K562 (cell line): Measurements from ENCODE around the gene GKAP1. TPM values are rescaled to one million over a fixed set of nuclear protein-coding genes. Genes with fewer than 3 reads are reported as not detected.

Source experiments
- ATAC-seq: fragments of 200-7000 bp; cut with Tn5 transposase; 3 replicates; pipeline ENCODE4 v1.9.1; 2020; ENCODE audit warnings: moderate library complexity
- BruUV-seq: library from RNA; stranded (reverse); fragments of 400-500 nt; replicated peaks from 2 replicates; lab custom pipeline; 2021; lab: Mats Ljungman, UMichigan
- CTCF ChIA-PET: fragments of 300-600 bp; formaldehyde crosslinking; extraction: SDS; loops from one replicate; lab custom pipeline; 2021; ENCODE audit warnings: low intra/inter-chr PET ratio; lab: Yijun Ruan, JAX
- POLR2A ChIA-PET: fragments of 300-600, 350-650 bp; sonication (Branson Sonifier 250); formaldehyde crosslinking; extraction: SDS; loops from one replicate; lab custom pipeline; 2021; ENCODE audit warnings: antibody characterized with exemption, inconsistent platforms; lab: Yijun Ruan, JAX
- DNase-seq, 4 experiments: peaks; one replicate each; pipeline versions ENCODE4 v3.0.0 to v3.0.0-alpha.2; 2011 to 2018; ENCODE audit warnings: low spot score in 3 of 4, mixed read lengths in 3 of 4; ENCODE audit errors: extremely low read depth in 1 of 4
- FAIRE-seq: peaks from 2 replicates; lab custom pipeline; 2011; peaks lifted over from hg19 to GRCh38; lab: Jason Lieb, UNC
- H2AFZ ChIP-seq: 2 replicates; pipeline ENCODE4 v1.6.0; 2011; ENCODE audit warnings: low read depth, low read length, control low read depth, inconsistent platforms
- H3K27ac ChIP-seq: fragments of 200-600 bp; 3 replicates; pipeline ENCODE4 v1.8.0; 2011; ENCODE audit warnings: low read depth, mild to moderate bottlenecking, control low read depth, inconsistent platforms, low read length, moderate library complexity, mixed read lengths; ENCODE audit errors: extremely low read depth
- H3K27me3 ChIP-seq, 2 experiments: fragments of 300-600 bp in 1 of 2; 2 replicates in 1 of 2; 3 replicates in 1 of 2; pipeline versions ENCODE4 v1.6.0 to v1.8.0; 2011; ENCODE audit warnings: inconsistent platforms in 2 of 2, low read length in 2 of 2, mild to moderate bottlenecking in 1 of 2, mixed read lengths in 1 of 2, moderate library complexity in 1 of 2; ENCODE audit not compliant: control insufficient read depth in 2 of 2, insufficient read depth in 2 of 2
- H3K36me3 ChIP-seq: fragments of 300-600 bp; 3 replicates; pipeline ENCODE4 v1.8.0; 2011; ENCODE audit warnings: mild to moderate bottlenecking, low read length, inconsistent platforms; ENCODE audit not compliant: control insufficient read depth, insufficient read depth
- H3K4me1 ChIP-seq, 2 experiments: fragments of 200-600 bp in 1 of 2; replicated peaks in 1 of 2; 2 replicates in 1 of 2; 3 replicates in 1 of 2; pipeline versions ENCODE4 v1.5.1 to v1.8.0; 2011; ENCODE audit warnings: inconsistent platforms in 2 of 2, low read length in 2 of 2, mild to moderate bottlenecking in 1 of 2, mixed read lengths in 1 of 2, moderate library complexity in 1 of 2; ENCODE audit not compliant: control insufficient read depth in 2 of 2, insufficient read depth in 2 of 2
- H3K4me2 ChIP-seq: 2 replicates; pipeline ENCODE4 v1.6.1; 2011; ENCODE audit warnings: low read length, control low read depth, inconsistent platforms, mixed read lengths; ENCODE audit not compliant: insufficient read depth
- H3K4me3 ChIP-seq: fragments of 200-600 bp; sonication (generic), shearing (Covaris generic); 2 replicates; pipeline ENCODE4 v1.5.1; 2016; ENCODE audit warnings: control low read depth, inconsistent platforms
- H3K79me2 ChIP-seq: fragments of 200-600 bp; 3 replicates; pipeline ENCODE4 v1.8.0; 2011; ENCODE audit warnings: low read length, inconsistent platforms; ENCODE audit not compliant: control insufficient read depth, insufficient read depth
- H3K9ac ChIP-seq, 2 experiments: 2 replicates each; pipeline versions ENCODE4 v1.6.0 to v1.6.1; 2011; ENCODE audit warnings: low read depth in 2 of 2, low read length in 2 of 2, control low read depth in 1 of 2, inconsistent platforms in 1 of 2, mild to moderate bottlenecking in 1 of 2, mixed read lengths in 1 of 2; ENCODE audit not compliant: insufficient read depth in 1 of 2
- H3K9me1 ChIP-seq: one replicate; pipeline ENCODE4 v1.6.0; 2011; ENCODE audit warnings: inconsistent platforms, mild to moderate bottlenecking, low read length, moderate library complexity; ENCODE audit not compliant: control insufficient read depth, insufficient read depth
- H3K9me3 ChIP-seq: replicated peaks from 2 replicates; pipeline ENCODE4 v1.5.1; 2011; ENCODE audit warnings: low read depth, low read length, inconsistent platforms; ENCODE audit not compliant: control insufficient read depth, insufficient read depth
- H4K20me1 ChIP-seq: replicated peaks from 2 replicates; pipeline ENCODE4 v1.6.1; 2011; ENCODE audit warnings: low read length, inconsistent platforms, mixed read lengths; ENCODE audit not compliant: control insufficient read depth, insufficient read depth
- MCM5 ChIP-seq: fragments of 450-650 bp; IDR thresholded peaks from 2 replicates; pipeline ENCODE4 v1.6.1; 2016; ENCODE audit warnings: low read depth
- RREB1 ChIP-seq: fragments of 250-450 bp; sonication (Bioruptor Pico); IDR thresholded peaks from 2 replicates; pipeline ENCODE4 v1.4.0; 2020
- SMARCA5 ChIP-seq: fragments of 450-650 bp; IDR thresholded peaks from 2 replicates; pipeline ENCODE4 v1.6.1; 2016
- THRAP3 ChIP-seq: fragments of 450-650 bp; IDR thresholded peaks from 2 replicates; pipeline ENCODE4 v1.6.1; 2016; ENCODE audit warnings: mild to moderate bottlenecking, inconsistent platforms, borderline replicate concordance
- TSHZ1 ChIP-seq: fragments of 250-450 bp; sonication (Bioruptor Pico); IDR thresholded peaks from 2 replicates; pipeline ENCODE4 v1.4.0; 2020; ENCODE audit warnings: mild to moderate bottlenecking, moderate library complexity
- ZNF274 ChIP-seq: IDR thresholded peaks from 2 replicates; pipeline ENCODE4 v1.6.1; 2011; ENCODE audit warnings: low read depth, mild to moderate bottlenecking, low read length, moderate library complexity, borderline replicate concordance
- WGBS: fragments of 100-300 bp; shearing (Covaris generic); methylation state at CpG from one replicate; pipeline ENCODE4 v1.1.6; 2016; ENCODE audit warnings: low coverage, mixed read lengths; ENCODE audit not compliant: insufficient coverage; ENCODE audit errors: missing lambda C conversion rate; 5-methylcytosine and 5-hydroxymethylcytosine counted together
- in situ Hi-C: fragments of 300-500 bp; cut with MboI; formaldehyde crosslinking; loops from 4 replicates; pipeline ENCODE4 v1.15.0; 2018; ENCODE audit warnings: inconsistent platforms, mixed read lengths
- intact Hi-C: fragments of 100-400 bp; cut with micrococcal nuclease; formaldehyde crosslinking; loops from 2 replicates; pipeline ENCODE4 v1.14.2; 2022
- polyA plus RNA-seq, 8 experiments: library from polyadenylated mRNA; depleted of rRNA in 4 of 8; stranded (reverse) in 5 of 8; unstranded in 3 of 8; fragments of >200 nt; fragmentation: Nextera tagmentation in 2 of 8; fragmentation: Illumina TruSeq in 1 of 8; extraction: Ambion mirVana in 2 of 8; extraction: Trizol in 1 of 8; gene quantifications; 2 replicates each; pipeline versions ENCODE4 v1.2.1 to v1.2.3, GENCODE V29; 2011 to 2014; ENCODE audit warnings: inconsistent platforms in 1 of 8, missing spikeins in 1 of 8
- total RNA-seq, 7 experiments: library from RNA; depleted of rRNA in 6 of 7; stranded (reverse); fragments of >200 nt in 6 of 7; fragmentation: Illumina TruSeq in 2 of 7; extraction: Trizol in 2 of 7; gene quantifications; 2 replicates each; pipeline versions ENCODE4 v1.2.1 to v1.2.3, GENCODE V29; 2011 to 2021; ENCODE audit warnings: low replicate concordance in 1 of 7

Gene GKAP1
- total and polyA plus RNA-seq, 9 of the 15 experiments (the other 6 are each of a cell fraction or from before 2014, with no cell fraction given) = 1.0 to 3.8 (median 2.7) TPM

GRCh38 chr9:83794051-83794450, 23.5 kb downstream of the GKAP1 start:
- no peaks in the 10 kb centered on the region for H3K27me3 ChIP-seq
- DNase-seq (no peak), FAIRE-seq (no peak), ATAC-seq (no peak)
- no peaks in the 10 kb centered on the region for H3K9me1 ChIP-seq
- no TSS peak for BruUV-seq
- no peaks in the 10 kb centered on the region for H3K36me3 ChIP-seq
- TF ChIP-seq TSHZ1 (CRISPR knock-in tag) (no peak), SMARCA5 (no peak), THRAP3 (no peak), RREB1 (no peak), MCM5 (no peak), ZNF274 (no peak)
- intact Hi-C loops = no loop called here
- H3K4me3 ChIP-seq = no peak overlapping the region
- no peak overlapping the region for H3K27ac ChIP-seq
- in situ Hi-C loops = no loop called here
- ChIA-PET POLR2A (no interaction called here), CTCF (no interaction called here)
- no peaks in the 10 kb centered on the region for H3K4me1 ChIP-seq
- no peak overlapping the region for H2AFZ ChIP-seq
- 57% methylated on average over 2 of the region's 2 CpGs for WGBS
- H3K9me3 ChIP-seq = no peaks in the 10 kb centered on the region
- no peaks in the 10 kb centered on the region for H4K20me1 ChIP-seq
- no peak overlapping the region for H3K4me2 ChIP-seq
- no peak overlapping the region for H3K9ac ChIP-seq
- no peaks in the 10 kb centered on the region for H3K79me2 ChIP-seq
